ENCODE data around the gene PDIA6.

DNA sequence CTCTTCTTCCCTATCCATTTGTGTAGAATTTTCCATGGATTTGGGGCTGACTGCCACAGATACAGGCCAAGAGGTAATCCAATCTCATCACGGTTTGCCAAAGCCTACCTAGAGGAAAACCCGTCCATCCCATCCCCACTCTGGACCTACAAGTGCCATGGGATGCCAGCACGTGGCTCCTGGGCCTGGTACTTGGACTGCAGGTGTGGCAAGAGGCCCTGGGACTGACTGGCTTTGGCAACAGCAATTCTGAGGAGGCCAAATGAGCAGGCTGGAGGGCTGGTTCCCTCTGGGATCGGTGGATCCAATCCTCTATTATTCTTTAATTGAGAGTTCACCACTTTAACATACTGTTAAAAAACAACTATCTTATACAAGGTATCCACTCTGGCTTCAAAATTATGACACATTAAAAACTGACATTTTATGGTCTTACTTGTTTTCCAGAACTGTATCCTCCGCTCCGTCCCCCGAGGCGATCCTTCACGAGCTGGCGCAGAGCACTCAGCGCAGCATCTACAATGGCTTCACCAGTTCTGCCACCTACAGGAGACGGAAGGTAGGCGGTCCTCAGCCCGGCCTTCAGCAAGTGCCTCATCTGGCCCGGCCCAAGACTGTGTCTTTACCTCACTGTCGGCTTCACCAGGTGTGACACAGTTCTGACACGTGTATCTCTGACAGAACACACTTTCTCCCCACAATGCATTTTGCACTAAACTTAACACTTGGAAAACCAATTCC, 19.8 kb downstream of the PDIA6 start:
- TF ChIP-seq, protein P1, sequence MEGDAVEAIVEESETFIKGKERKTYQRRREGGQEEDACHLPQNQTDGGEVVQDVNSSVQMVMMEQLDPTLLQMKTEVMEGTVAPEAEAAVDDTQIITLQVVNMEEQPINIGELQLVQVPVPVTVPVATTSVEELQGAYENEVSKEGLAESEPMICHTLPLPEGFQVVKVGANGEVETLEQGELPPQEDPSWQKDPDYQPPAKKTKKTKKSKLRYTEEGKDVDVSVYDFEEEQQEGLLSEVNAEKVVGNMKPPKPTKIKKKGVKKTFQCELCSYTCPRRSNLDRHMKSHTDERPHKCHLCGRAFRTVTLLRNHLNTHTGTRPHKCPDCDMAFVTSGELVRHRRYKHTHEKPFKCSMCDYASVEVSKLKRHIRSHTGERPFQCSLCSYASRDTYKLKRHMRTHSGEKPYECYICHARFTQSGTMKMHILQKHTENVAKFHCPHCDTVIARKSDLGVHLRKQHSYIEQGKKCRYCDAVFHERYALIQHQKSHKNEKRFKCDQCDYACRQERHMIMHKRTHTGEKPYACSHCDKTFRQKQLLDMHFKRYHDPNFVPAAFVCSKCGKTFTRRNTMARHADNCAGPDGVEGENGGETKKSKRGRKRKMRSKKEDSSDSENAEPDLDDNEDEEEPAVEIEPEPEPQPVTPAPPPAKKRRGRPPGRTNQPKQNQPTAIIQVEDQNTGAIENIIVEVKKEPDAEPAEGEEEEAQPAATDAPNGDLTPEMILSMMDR (IDR thresholded peaks at IDR 0.05; ENCODE audit: low read depth, low read length) = peak; percentile 9; the same call in 1 of the 2 replicates
- TF ChIP-seq EZH2phosphoT487 (IDR thresholded peaks at IDR 0.05; ENCODE audit: low read depth) = no peak

Measured in OCI-LY3 (cell line).